ENCODE results near the gene SLC25A6. TPM values are rescaled to one million over a fixed set of nuclear protein-coding genes. Genes with fewer than 3 reads are reported as not detected.

The SLC25A6 gene
- polyA plus RNA-seq (2012; ENCODE audit: insufficient read depth, insufficient read length, low read depth): 1,228 TPM

GRCh38 chrX:1391707-1392375 is at the start of gene SLC25A6:
Gene SLC25A6 (minus strand): TSS chrX:1392113. CDS start chrX:1392009, 104 bp downstream.
- Histone ChIP-seq H3K4me1 (no peaks in the 10 kb centered on the region), H3K27me3 (no peaks in the 10 kb centered on the region), H3K4me3 (ENCODE audit: low read depth, low read length) (peak within 1 kb of the TSS; percentile 96), H3K9me3 (no peaks in the 10 kb centered on the region), H3K36me3 (peaks cover 46% of the 10 kb centered on the region)
- TF ChIP-seq CTCF (IDR thresholded peaks at IDR 0.05; ENCODE audit: low read depth, low read length): no peak
- DNase-seq: peak; percentile 95

DNA sequence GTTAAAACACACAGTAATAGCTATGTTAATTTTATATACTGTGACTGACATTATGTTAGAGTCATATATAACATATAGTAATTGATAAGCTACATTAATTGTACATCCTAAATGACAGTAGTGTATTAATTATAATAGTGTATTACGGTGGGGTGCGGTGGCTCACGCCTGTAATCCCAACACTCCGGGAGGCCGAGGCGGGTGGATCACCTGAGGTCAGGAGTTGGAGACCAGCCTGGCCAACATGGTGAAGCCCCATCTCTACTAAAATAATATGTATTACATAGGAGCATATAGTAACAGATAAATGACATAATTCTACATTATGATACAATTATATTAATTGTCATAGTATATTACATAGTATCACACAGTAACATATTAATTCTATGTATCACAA is 48.6 kb upstream of the SLC25A6 start:
- H3K4me1 ChIP-seq: no peaks in the 10 kb centered on the region
- no peaks in the 10 kb centered on the region for H3K36me3 ChIP-seq
- no peak for TF ChIP-seq CTCF (IDR thresholded peaks at IDR 0.05; ENCODE audit: low read depth, low read length)
- no peaks in the 10 kb centered on the region for H3K9me3 ChIP-seq
- H3K4me3 ChIP-seq (ENCODE audit: low read depth, low read length): no peak overlapping the region
- no peaks in the 10 kb centered on the region for H3K27me3 ChIP-seq
- no peak for DNase-seq

- TF ChIP-seq CTCF (IDR thresholded peaks at IDR 0.05; ENCODE audit: low read depth, low read length): no peak
- Histone ChIP-seq H3K27me3 (no peaks in the 10 kb centered on the region), H3K9me3 (no peaks in the 10 kb centered on the region), H3K36me3 (no peaks in the 10 kb centered on the region), H3K4me1 (no peaks in the 10 kb centered on the region), H3K4me3 (ENCODE audit: low read depth, low read length) (no peak overlapping the region)
- no peak for DNase-seq
These were observed 43.5 kb upstream of the SLC25A6 start for GRCh38 chrX:1435241-1435895.

DNA sequence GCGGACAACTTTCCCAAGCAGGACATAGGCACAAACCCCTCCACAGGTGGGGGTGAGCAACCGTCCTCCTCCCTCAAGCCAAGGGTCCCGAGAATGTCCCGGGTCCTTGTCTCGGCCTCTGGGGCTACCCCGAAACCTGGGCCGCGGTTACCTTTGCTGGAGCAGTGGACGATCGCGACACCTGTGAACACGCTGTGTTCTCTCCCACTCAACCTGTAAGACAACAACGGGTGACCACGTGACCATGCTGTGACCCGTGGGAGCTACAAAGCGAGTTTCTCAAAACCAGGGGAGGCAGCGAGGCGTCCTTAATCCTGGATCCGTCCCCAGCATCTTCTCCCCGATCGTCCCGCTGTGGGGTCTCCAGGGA is 42.9 kb upstream of the SLC25A6 start:
- H3K27me3 ChIP-seq: no peaks in the 10 kb centered on the region
- no peaks in the 10 kb centered on the region for H3K36me3 ChIP-seq
- no peak for DNase-seq
- no peaks in the 10 kb centered on the region for H3K9me3 ChIP-seq
- no peaks in the 10 kb centered on the region for H3K4me1 ChIP-seq
- H3K4me3 ChIP-seq (ENCODE audit: low read depth, low read length): no peak overlapping the region
- no peak for TF ChIP-seq CTCF (IDR thresholded peaks at IDR 0.05; ENCODE audit: low read depth, low read length)

DNA sequence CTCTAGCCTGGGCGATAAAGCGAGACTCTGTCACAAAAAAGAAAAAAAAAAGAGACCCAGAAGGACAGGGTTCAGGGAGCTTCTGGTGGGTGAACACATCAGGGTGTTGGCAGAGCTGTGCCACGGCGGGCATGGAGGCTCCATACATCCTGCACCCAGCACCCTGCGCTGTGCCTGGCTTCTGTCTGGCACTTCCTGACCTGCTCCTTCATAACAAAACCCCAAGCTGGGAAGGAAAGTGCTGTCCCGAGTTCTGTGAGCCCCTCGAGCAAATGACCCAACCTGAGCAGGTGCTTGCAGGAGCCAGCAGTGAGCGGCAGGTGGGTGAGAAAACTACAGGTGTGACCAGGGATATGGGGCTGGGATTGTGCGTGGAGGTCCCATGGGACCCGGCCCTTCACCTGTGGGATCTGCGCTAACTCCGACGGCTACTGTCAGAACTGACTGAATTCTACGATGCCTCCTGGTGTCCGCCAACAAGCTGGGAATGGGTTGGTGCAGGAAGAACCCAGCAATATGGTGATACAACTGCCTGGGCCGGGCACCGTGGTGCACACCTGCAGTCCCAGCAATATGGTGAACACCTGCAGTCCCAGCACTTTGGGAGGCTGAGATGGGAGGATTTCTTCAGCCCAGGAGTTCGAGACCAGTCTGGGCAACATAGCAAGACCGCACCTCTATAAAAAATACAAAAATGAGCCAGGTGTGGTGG is 41.9 kb upstream of the SLC25A6 start:
- Histone ChIP-seq H3K27me3 (no peaks in the 10 kb centered on the region), H3K9me3 (no peaks in the 10 kb centered on the region), H3K4me3 (ENCODE audit: low read depth, low read length) (no peak overlapping the region), H3K36me3 (no peaks in the 10 kb centered on the region), H3K4me1 (no peaks in the 10 kb centered on the region)
- no peak for TF ChIP-seq CTCF (IDR thresholded peaks at IDR 0.05; ENCODE audit: low read depth, low read length)
- DNase-seq: no peak

DNA sequence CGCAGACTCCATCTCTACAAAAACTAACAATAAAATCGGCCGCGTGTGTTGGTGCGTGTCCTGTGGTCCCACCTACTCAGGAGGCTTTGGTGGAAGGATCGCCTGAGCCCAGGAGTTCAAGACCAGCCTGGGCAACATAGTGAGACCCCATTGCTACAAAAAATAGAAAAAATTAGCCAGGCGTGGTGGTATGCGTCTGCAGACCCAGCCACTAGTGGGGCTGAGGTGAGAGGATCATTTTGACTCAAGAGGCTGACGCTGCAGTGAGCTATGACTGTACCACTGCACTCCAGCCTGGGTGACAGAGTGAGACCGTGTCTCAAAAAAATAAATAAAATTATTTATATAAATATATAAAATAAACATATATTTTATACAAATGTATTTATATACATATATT is 38.5 kb upstream of the SLC25A6 start:
- Histone ChIP-seq H3K36me3 (no peaks in the 10 kb centered on the region), H3K4me3 (ENCODE audit: low read depth, low read length) (no peak overlapping the region), H3K27me3 (no peaks in the 10 kb centered on the region), H3K9me3 (no peaks in the 10 kb centered on the region), H3K4me1 (no peaks in the 10 kb centered on the region)
- no peak for DNase-seq
- TF ChIP-seq CTCF (IDR thresholded peaks at IDR 0.05; ENCODE audit: low read depth, low read length): no peak

All from BE2C (cell line).